ENCODE results near the gene CCDC88C. TPM values are rescaled to one million over a fixed set of nuclear protein-coding genes. Genes with fewer than 3 reads are reported as not detected.

Gene CCDC88C
- total RNA-seq, 1 donor from 2014 or later, result 9.4 TPM

GRCh38 chr14:91374879-91375702, 42.5 kb downstream of the CCDC88C start:
- H3K4me1 ChIP-seq (ENCODE audit: control insufficient read depth in 3 of 3, insufficient read depth in 3 of 3, low read length in 3 of 3), result peaks cover 27 to 72% (median 35%) of the 10 kb centered on the region in 3 donors

DNA sequence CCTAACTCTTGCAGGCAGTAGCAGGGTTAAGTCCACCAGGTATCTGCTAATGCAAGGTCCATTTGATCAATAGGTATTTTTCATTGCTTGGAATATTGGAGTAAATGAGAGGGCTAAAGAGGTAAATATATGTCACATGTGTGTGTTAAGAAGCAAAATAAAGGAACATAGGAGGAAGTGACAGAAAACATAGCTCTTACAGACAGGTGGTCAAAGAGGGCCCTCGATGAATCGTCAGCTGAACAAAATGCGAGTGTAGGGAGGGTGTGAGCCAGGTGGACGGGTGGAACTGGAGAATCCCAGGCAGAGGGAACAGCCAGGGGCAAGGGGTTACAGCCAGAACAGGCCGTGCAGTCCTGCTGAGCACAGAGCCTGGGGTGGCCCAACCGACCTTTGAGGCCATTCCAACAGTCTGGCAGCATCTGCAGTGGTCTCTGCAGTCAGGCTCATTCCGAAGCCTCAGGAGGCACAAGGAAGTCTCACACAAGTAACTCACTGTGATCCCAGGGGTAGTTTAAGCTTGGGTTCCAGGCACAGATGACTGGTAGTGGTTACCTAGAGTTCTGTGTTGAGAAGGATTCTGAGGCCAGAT, 43.2 kb downstream of the CCDC88C start:
- Histone ChIP-seq H3K4me1 (ENCODE audit: control insufficient read depth in 3 of 3, insufficient read depth in 3 of 3, low read length in 3 of 3) (peaks cover 34 to 69% (median 36%) of the 10 kb centered on the region in 3 donors), H3K27me3 (ENCODE audit: control insufficient read depth in 3 of 3, insufficient read depth in 3 of 3, low read length in 3 of 3) (peaks cover 2 to 18% (median 10%) of the 10 kb centered on the region in 3 donors), H3K9ac (ENCODE audit: low read depth in 1 of 3, low read length in 3 of 3) (no peak overlapping the region), H3K9me3 (ENCODE audit: control insufficient read depth in 3 of 3, low read length in 3 of 3) (no peaks in the 10 kb centered on the region), H3K36me3 (ENCODE audit: control insufficient read depth in 3 of 3, insufficient read depth in 3 of 3, low read length in 3 of 3) (no peaks in the 10 kb centered on the region), H3K27ac (ENCODE audit: low read depth, low read length) (no peak overlapping the region), H3K4me3 (ENCODE audit: low read length in 3 of 3) (no peak overlapping the region)

More at GRCh38 chr14:91374879-91375702, 42.5 kb downstream of the CCDC88C start:
- Histone ChIP-seq H3K36me3 (ENCODE audit: control insufficient read depth in 3 of 3, insufficient read depth in 3 of 3, low read length in 3 of 3) (no peaks in the 10 kb centered on the region), H3K4me3 (ENCODE audit: low read length in 3 of 3) (no peak overlapping the region), H3K27ac (ENCODE audit: low read depth, low read length) (no peak overlapping the region), H3K27me3 (ENCODE audit: control insufficient read depth in 3 of 3, insufficient read depth in 3 of 3, low read length in 3 of 3) (peaks cover 2 to 13% (median 6%) of the 10 kb centered on the region in 3 donors), H3K9me3 (ENCODE audit: control insufficient read depth in 3 of 3, low read length in 3 of 3) (no peaks in the 10 kb centered on the region), H3K9ac (ENCODE audit: low read depth in 1 of 3, low read length in 3 of 3) (no peak overlapping the region)

- Histone ChIP-seq H3K4me3 (ENCODE audit: low read length in 3 of 3) (no peak overlapping the region), H3K4me1 (ENCODE audit: control insufficient read depth in 3 of 3, insufficient read depth in 3 of 3, low read length in 3 of 3) (peaks cover 32 to 63% (median 33%) of the 10 kb centered on the region in 3 donors), H3K9ac (ENCODE audit: low read depth in 1 of 3, low read length in 3 of 3) (no peak overlapping the region), H3K27ac (ENCODE audit: low read depth, low read length) (no peak overlapping the region), H3K27me3 (ENCODE audit: control insufficient read depth in 3 of 3, insufficient read depth in 3 of 3, low read length in 3 of 3) (peaks cover 2 to 18% (median 10%) of the 10 kb centered on the region in 3 donors), H3K36me3 (ENCODE audit: control insufficient read depth in 3 of 3, insufficient read depth in 3 of 3, low read length in 3 of 3) (no peaks in the 10 kb centered on the region), H3K9me3 (ENCODE audit: control insufficient read depth in 3 of 3, low read length in 3 of 3) (no peaks in the 10 kb centered on the region)
Measured at GRCh38 chr14:91373591-91374254, 43.9 kb downstream of the CCDC88C start.

DNA sequence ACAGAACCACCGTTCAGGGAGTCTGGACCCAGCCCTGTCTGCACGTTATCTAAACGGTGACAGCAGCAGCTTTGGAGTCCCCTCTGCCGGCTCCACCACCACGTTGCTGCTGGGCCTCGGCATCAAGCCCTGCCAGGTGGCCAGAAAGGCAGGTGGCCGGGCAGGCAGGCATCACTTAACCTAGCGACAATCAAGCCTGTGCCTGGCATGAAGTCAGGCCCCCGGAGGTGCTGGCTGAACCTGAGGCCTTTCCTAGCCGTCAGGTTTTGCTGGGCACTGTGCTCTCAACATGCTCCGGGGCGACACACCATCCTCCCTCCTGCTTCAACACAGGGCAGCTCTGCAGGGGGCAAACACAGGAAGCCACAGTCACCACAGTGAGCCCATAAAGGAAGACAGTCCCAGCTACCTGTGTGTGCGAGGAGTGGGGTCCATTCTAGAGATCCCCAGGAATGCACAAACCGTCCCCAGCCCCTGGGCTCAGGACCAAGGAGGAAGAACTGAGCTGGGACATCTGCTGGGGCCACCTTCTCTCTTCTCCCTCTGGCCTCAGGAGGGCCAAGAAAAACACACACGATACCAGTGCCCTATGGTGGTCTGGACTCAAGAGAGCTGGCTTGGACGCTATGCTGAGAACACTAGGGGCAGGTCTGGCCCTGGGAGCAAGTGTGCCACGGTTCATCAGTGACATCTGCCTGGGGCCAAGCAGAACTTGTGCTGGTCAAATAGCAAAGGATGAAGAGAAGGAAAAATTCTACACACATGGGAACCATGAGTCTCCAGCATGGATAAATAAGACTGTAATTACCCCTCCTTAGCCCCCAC, 44.7 kb downstream of the CCDC88C start:
- Histone ChIP-seq H3K4me1 (ENCODE audit: control insufficient read depth in 3 of 3, insufficient read depth in 3 of 3, low read length in 3 of 3) (peaks cover 25 to 55% (median 30%) of the 10 kb centered on the region in 3 donors), H3K36me3 (ENCODE audit: control insufficient read depth in 3 of 3, insufficient read depth in 3 of 3, low read length in 3 of 3) (no peaks in the 10 kb centered on the region), H3K27ac (ENCODE audit: low read depth, low read length) (no peak overlapping the region), H3K27me3 (ENCODE audit: control insufficient read depth in 3 of 3, insufficient read depth in 3 of 3, low read length in 3 of 3) (peaks cover 2 to 18% (median 10%) of the 10 kb centered on the region in 3 donors), H3K9ac (ENCODE audit: low read depth in 1 of 3, low read length in 3 of 3) (no peak overlapping the region), H3K9me3 (ENCODE audit: control insufficient read depth in 3 of 3, low read length in 3 of 3) (no peaks in the 10 kb centered on the region), H3K4me3 (ENCODE audit: low read length in 3 of 3) (no peak overlapping the region)

- Histone ChIP-seq H3K9me3 (ENCODE audit: control insufficient read depth in 3 of 3, low read length in 3 of 3) (no peaks in the 10 kb centered on the region), H3K9ac (ENCODE audit: low read depth in 1 of 3, low read length in 3 of 3) (no peak overlapping the region), H3K4me1 (ENCODE audit: control insufficient read depth in 3 of 3, insufficient read depth in 3 of 3, low read length in 3 of 3) (peaks cover 22 to 55% (median 33%) of the 10 kb centered on the region in 3 donors), H3K27ac (ENCODE audit: low read depth, low read length) (no peak overlapping the region), H3K36me3 (ENCODE audit: control insufficient read depth in 3 of 3, insufficient read depth in 3 of 3, low read length in 3 of 3) (no peaks in the 10 kb centered on the region), H3K4me3 (ENCODE audit: low read length in 3 of 3) (no peak overlapping the region), H3K27me3 (ENCODE audit: control insufficient read depth in 3 of 3, insufficient read depth in 3 of 3, low read length in 3 of 3) (peaks cover 2 to 18% (median 10%) of the 10 kb centered on the region in 3 donors)
Measured at GRCh38 chr14:91371990-91372375, 45.6 kb downstream of the CCDC88C start.

DNA sequence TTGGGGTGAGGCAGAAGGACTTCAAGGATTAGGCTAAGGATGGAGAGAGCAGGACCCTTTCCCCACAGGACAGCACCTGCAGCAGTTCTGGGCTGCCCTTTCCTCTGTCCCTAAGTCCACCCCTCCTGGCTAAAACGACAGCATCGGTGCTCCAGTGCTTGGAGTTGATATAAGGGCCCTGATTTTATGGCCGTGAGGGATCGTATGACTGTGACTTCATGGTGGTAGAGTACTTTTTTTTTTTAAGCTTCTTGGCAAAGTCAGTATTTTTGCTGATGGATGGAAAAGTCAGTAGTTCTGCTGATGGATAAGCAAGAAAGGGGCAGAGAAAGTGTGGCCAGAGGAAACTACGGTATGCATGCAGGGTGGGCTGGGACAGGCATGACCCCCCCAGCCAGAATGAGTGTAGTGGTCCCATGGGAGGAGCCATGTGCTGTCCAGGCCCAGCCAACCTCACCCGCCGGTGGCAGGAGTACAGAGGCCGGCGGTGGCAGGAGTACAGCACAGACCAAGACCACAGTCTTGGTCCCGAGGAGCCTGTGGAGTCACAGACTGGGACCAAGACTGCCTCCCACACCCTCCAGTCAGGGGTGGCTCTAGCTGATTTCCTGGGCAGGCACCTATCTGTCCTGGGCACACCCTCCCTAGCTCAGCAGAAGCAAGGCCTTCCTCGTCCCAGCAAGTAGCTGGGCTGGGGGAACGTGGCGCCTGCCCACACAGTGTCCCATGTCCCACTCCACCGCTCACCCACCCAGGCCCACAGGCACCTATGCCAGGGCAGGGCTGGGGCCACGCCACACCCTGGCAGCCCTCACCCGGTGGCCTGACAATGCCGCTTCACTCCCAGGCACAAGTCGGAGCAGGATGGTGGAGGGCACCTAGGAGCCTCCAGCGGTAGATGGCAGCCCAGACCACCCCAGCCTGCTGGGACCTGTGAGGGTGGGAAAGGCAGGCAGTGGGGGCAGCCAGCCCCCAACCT, 46.3 kb downstream of the CCDC88C start:
- H3K27me3 ChIP-seq (ENCODE audit: control insufficient read depth in 3 of 3, insufficient read depth in 3 of 3, low read length in 3 of 3), result peaks cover 2 to 18% (median 10%) of the 10 kb centered on the region in 3 donors
- no peak overlapping the region for H3K4me3 ChIP-seq (ENCODE audit: low read length in 3 of 3)
- H3K36me3 ChIP-seq (ENCODE audit: control insufficient read depth in 3 of 3, insufficient read depth in 3 of 3, low read length in 3 of 3), result no peaks in the 10 kb centered on the region
- no peak overlapping the region for H3K27ac ChIP-seq (ENCODE audit: low read depth, low read length)
- H3K9me3 ChIP-seq (ENCODE audit: control insufficient read depth in 3 of 3, low read length in 3 of 3), result no peaks in the 10 kb centered on the region
- peaks cover 22 to 55% (median 33%) of the 10 kb centered on the region in 3 donors for H3K4me1 ChIP-seq (ENCODE audit: control insufficient read depth in 3 of 3, insufficient read depth in 3 of 3, low read length in 3 of 3)
- H3K9ac ChIP-seq (ENCODE audit: low read depth in 1 of 3, low read length in 3 of 3), result no peak overlapping the region

DNA sequence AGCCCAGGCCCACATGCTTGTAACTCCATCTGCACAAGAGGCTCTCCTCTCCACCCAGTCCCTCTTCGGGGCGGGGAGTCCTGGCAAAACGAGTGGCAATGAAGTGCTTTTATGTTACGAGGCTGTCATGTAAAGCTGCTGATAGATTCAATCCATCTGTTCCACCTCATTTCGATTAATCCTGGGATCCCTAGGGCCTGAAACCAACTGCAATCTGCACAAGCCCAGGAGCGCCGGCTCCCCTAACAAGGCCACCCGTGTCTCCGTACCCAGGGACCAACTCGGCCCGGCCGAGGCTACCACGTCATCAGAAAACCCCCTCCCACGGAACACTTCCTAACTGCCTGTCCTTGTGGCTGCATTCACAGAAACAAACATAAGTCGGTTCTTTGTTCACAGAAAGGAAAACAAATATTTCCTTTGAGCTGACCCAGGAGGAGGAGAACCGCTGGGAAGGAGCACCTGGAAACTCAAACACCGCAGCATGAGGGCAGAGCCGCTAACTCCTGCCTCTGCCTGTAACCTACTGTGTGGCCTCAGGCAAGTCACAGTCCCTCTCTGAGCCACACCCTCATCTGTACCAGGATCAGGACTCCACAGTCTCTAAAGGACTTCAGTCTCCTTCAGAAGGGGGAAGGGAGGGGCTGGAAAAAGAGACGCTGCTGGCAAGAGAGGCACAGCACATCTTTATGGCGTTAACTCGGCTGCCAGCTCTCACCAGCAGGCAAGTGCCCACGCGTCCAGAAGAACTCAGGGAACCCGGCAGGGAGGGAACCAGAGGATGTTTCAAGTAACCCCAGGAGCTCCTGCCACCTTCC, 47.8 kb downstream of the CCDC88C start:
- H3K27ac ChIP-seq (ENCODE audit: low read depth, low read length), result no peak overlapping the region
- H3K4me1 ChIP-seq (ENCODE audit: control insufficient read depth in 3 of 3, insufficient read depth in 3 of 3, low read length in 3 of 3), result peaks cover 16 to 47% (median 33%) of the 10 kb centered on the region in 3 donors
- H3K27me3 ChIP-seq (ENCODE audit: control insufficient read depth in 3 of 3, insufficient read depth in 3 of 3, low read length in 3 of 3), result peaks cover 2 to 15% (median 10%) of the 10 kb centered on the region in 3 donors
- H3K36me3 ChIP-seq (ENCODE audit: control insufficient read depth in 3 of 3, insufficient read depth in 3 of 3, low read length in 3 of 3), result no peaks in the 10 kb centered on the region
- no peak overlapping the region for H3K9ac ChIP-seq (ENCODE audit: low read depth in 1 of 3, low read length in 3 of 3)
- H3K9me3 ChIP-seq (ENCODE audit: control insufficient read depth in 3 of 3, low read length in 3 of 3), result no peaks in the 10 kb centered on the region
- no peak overlapping the region for H3K4me3 ChIP-seq (ENCODE audit: low read length in 3 of 3)

- Histone ChIP-seq H3K4me1 (ENCODE audit: control insufficient read depth in 3 of 3, insufficient read depth in 3 of 3, low read length in 3 of 3) (peaks cover 16 to 41% (median 31%) of the 10 kb centered on the region in 3 donors), H3K27ac (ENCODE audit: low read depth, low read length) (no peak overlapping the region), H3K36me3 (ENCODE audit: control insufficient read depth in 3 of 3, insufficient read depth in 3 of 3, low read length in 3 of 3) (no peaks in the 10 kb centered on the region), H3K9me3 (ENCODE audit: control insufficient read depth in 3 of 3, low read length in 3 of 3) (no peaks in the 10 kb centered on the region), H3K27me3 (ENCODE audit: control insufficient read depth in 3 of 3, insufficient read depth in 3 of 3, low read length in 3 of 3) (peaks cover 2 to 15% (median 10%) of the 10 kb centered on the region in 3 donors), H3K4me3 (ENCODE audit: low read length in 3 of 3) (no peak overlapping the region), H3K9ac (ENCODE audit: low read depth in 1 of 3, low read length in 3 of 3) (no peak overlapping the region)
Measured at GRCh38 chr14:91368776-91369416, 48.7 kb downstream of the CCDC88C start.
